Measurements from ENCODE around the gene CMTM4. TPM values are rescaled to one million over a fixed set of nuclear protein-coding genes. Genes with fewer than 3 reads are reported as not detected.

CMTM4 gene
- total and polyA plus RNA-seq, 2 donors (not counting 1 experiment from before 2014, with no cell fraction given): 0.06 to 0.59 TPM

- ATAC-seq (ENCODE audit: low read depth) (no peak), DNase-seq (no peak)
- no peak for TF ChIP-seq CTCF (IDR thresholded peaks at IDR 0.05)
- TF ChIP-seq EZH2 (IDR thresholded peaks at IDR 0.05; ENCODE audit: borderline replicate concordance, insufficient read depth, low read depth, low read length, poor library complexity, severe bottlenecking): no peak
- Histone ChIP-seq H4K20me1 (ENCODE audit: control insufficient read depth, insufficient read depth, low read length, poor library complexity, severe bottlenecking) (no peaks in the 10 kb centered on the region), H3K9me3 (ENCODE audit: control extremely low read depth in 1 of 3, control insufficient read depth in 2 of 3, insufficient read depth in 1 of 3, low read length in 2 of 3) (peaks cover 0 to 11% (median 6%) of the 10 kb centered on the region in 3 donors), H2AFZ (ENCODE audit: insufficient read depth, low read depth, low read length, poor library complexity, severe bottlenecking) (no peak overlapping the region), H3K4me1 (ENCODE audit: control insufficient read depth in 2 of 2, insufficient read depth in 2 of 2, low read length in 2 of 2) (peaks cover 24 to 32% of the 10 kb centered on the region in 2 donors), H3K36me3 (replicated peaks in 1 of 2; ENCODE audit: control extremely low read depth in 1 of 2, control insufficient read depth in 1 of 2, extremely low read depth in 1 of 2, insufficient read depth in 2 of 2, low read length in 1 of 2) (no peaks in the 10 kb centered on the region), H3K27me3 (replicated peaks in 1 of 4; ENCODE audit: control extremely low read depth in 1 of 4, control insufficient read depth in 3 of 4, insufficient read depth in 4 of 4, low read length in 3 of 4) (peaks cover 0 to 12% (median 2%) of the 10 kb centered on the region in 4 experiments), H3K27ac (ENCODE audit: low read length in 2 of 2) (no peak overlapping the region), H3K4me2 (replicated peaks; ENCODE audit: low read depth, low read length, poor library complexity, severe bottlenecking) (no peak overlapping the region), H3K79me2 (ENCODE audit: control insufficient read depth, insufficient read depth, low read length) (no peaks in the 10 kb centered on the region), H3K9ac (ENCODE audit: low read length) (no peak overlapping the region), H3K4me3 (ENCODE audit: control extremely low read depth in 1 of 5, extremely low read depth in 1 of 5, insufficient read depth in 1 of 5, low read depth in 2 of 5, low read length in 4 of 5) (no peak overlapping the region)
- H3K27me3 Mint-ChIP-seq: peaks cover 5% of the 10 kb centered on the region
- no CpG with 5 or more reads among the region's 3 CpGs for WGBS (ENCODE audit: insufficient coverage)
- no peaks in the 10 kb centered on the region for H3K9me3 Mint-ChIP-seq (ENCODE audit: insufficient read depth)
- CTCF ChIA-PET: interaction anchor here (1.6 to 2.7 kb wide), 2 partner anchors 16 to 187 kb away, joined by 5 read pairs; no protein-coding TSS in a partner anchor
- peaks cover 28% of the 10 kb centered on the region for H3K4me1 Mint-ChIP-seq
- POLR2A ChIA-PET: no interaction called here
- intact Hi-C loops (cut with micrococcal nuclease): no loop called here
- no peak overlapping the region for H3K27ac Mint-ChIP-seq
- no peak overlapping the region for H3K4me3 Mint-ChIP-seq
Measured at GRCh38 chr16:66592241-66592640, 104.3 kb downstream of the CMTM4 start.

GRCh38 chr16:66591018-66591417 lies 105.5 kb downstream of the CMTM4 start:
- H3K9me3 ChIP-seq (ENCODE audit: control extremely low read depth in 1 of 3, control insufficient read depth in 2 of 3, insufficient read depth in 1 of 3, low read length in 2 of 3): peaks cover 0 to 11% (median 6%) of the 10 kb centered on the region in 3 donors
- DNase-seq (no peak), ATAC-seq (ENCODE audit: low read depth) (no peak)
- POLR2A ChIA-PET: interaction anchor here (0.6 kb wide), 1 partner anchor 628 kb away, joined by 3 read pairs; no protein-coding TSS in a partner anchor
- H3K36me3 ChIP-seq (replicated peaks in 1 of 2; ENCODE audit: control extremely low read depth in 1 of 2, control insufficient read depth in 1 of 2, extremely low read depth in 1 of 2, insufficient read depth in 2 of 2, low read length in 1 of 2): no peaks in the 10 kb centered on the region
- H3K27me3 Mint-ChIP-seq: peaks cover 4% of the 10 kb centered on the region
- H3K79me2 ChIP-seq (ENCODE audit: control insufficient read depth, insufficient read depth, low read length): no peaks in the 10 kb centered on the region
- TF ChIP-seq EZH2 (IDR thresholded peaks at IDR 0.05; ENCODE audit: borderline replicate concordance, insufficient read depth, low read depth, low read length, poor library complexity, severe bottlenecking): no peak
- H3K4me3 ChIP-seq (ENCODE audit: control extremely low read depth in 1 of 5, extremely low read depth in 1 of 5, insufficient read depth in 1 of 5, low read depth in 2 of 5, low read length in 4 of 5): no peak overlapping the region
- no peaks in the 10 kb centered on the region for H3K9me3 Mint-ChIP-seq (ENCODE audit: insufficient read depth)
- peaks cover 0 to 14% (median 3%) of the 10 kb centered on the region in 4 experiments for H3K27me3 ChIP-seq (replicated peaks in 1 of 4; ENCODE audit: control extremely low read depth in 1 of 4, control insufficient read depth in 3 of 4, insufficient read depth in 4 of 4, low read length in 3 of 4)
- H3K4me1 ChIP-seq (ENCODE audit: control insufficient read depth in 2 of 2, insufficient read depth in 2 of 2, low read length in 2 of 2): peaks cover 26 to 36% of the 10 kb centered on the region in 2 donors
- no peak overlapping the region for H3K27ac Mint-ChIP-seq
- WGBS (ENCODE audit: insufficient coverage): 100% methylated on average over 3 of the region's 4 CpGs
- no peak overlapping the region for H2AFZ ChIP-seq (ENCODE audit: insufficient read depth, low read depth, low read length, poor library complexity, severe bottlenecking)
- H3K4me3 Mint-ChIP-seq: no peak overlapping the region
- H3K4me2 ChIP-seq (replicated peaks; ENCODE audit: low read depth, low read length, poor library complexity, severe bottlenecking): no peak overlapping the region
- peaks cover 29% of the 10 kb centered on the region for H3K4me1 Mint-ChIP-seq
- H3K27ac ChIP-seq (ENCODE audit: low read length in 2 of 2): no peak overlapping the region
- CTCF ChIA-PET: interaction anchor here (0.9 to 6.3 kb wide), 10 partner anchors 9 to 185 kb away, joined by 4 to 91 read pairs (median 18); partner anchors contain the start of gene CKLF
- H4K20me1 ChIP-seq (ENCODE audit: control insufficient read depth, insufficient read depth, low read length, poor library complexity, severe bottlenecking): no peaks in the 10 kb centered on the region
- intact Hi-C loops (cut with micrococcal nuclease): no loop called here
- H3K9ac ChIP-seq (ENCODE audit: low read length): no peak overlapping the region

Measured in B cell (primary cell).